Osteocyte (in vitro differentiated cells): Measurements from ENCODE around the gene ELL. TPM values are rescaled to one million over a fixed set of nuclear protein-coding genes. Genes with fewer than 3 reads are reported as not detected.

ENCODE experiments used
- DNase-seq: peaks from one replicate; pipeline ENCODE4 v3.0.0; 2021; ENCODE audit warnings: mixed read lengths; ENCODE audit not compliant: unreplicated experiment; ENCODE audit errors: extremely low spot score
- H3K27ac Mint-ChIP-seq: one replicate; pipeline ENCODE4 v1.8.0; 2021; ENCODE audit warnings: mild to moderate bottlenecking, mixed read lengths; ENCODE audit not compliant: unreplicated experiment
- H3K27me3 Mint-ChIP-seq: one replicate; pipeline ENCODE4 v1.8.0; 2021; ENCODE audit warnings: mixed read lengths; ENCODE audit not compliant: unreplicated experiment
- H3K36me3 Mint-ChIP-seq: one replicate; pipeline ENCODE4 v1.8.0; 2021; ENCODE audit warnings: mixed read lengths; ENCODE audit not compliant: unreplicated experiment
- H3K4me1 Mint-ChIP-seq: one replicate; pipeline ENCODE4 v1.8.0; 2021; ENCODE audit warnings: mixed read lengths; ENCODE audit not compliant: unreplicated experiment
- H3K4me3 Mint-ChIP-seq: one replicate; pipeline ENCODE4 v1.8.0; 2021; ENCODE audit warnings: mild to moderate bottlenecking, moderate library complexity, mixed read lengths; ENCODE audit not compliant: unreplicated experiment
- H3K9me3 Mint-ChIP-seq: one replicate; pipeline ENCODE4 v1.8.0; 2021; ENCODE audit warnings: mixed read lengths; ENCODE audit not compliant: unreplicated experiment
- CTCF ChIP-seq: fragments of 200-600 bp; sonication (generic); IDR thresholded peaks from 2 replicates; pipeline ENCODE4 v1.5.0; 2021; ENCODE audit warnings: antibody characterized with exemption, mild to moderate bottlenecking, moderate library complexity
- total RNA-seq: library from RNA; stranded (reverse); gene quantifications from 2 replicates; pipeline ENCODE4 v1.2.1, GENCODE V29; 2021

The ELL gene
- total RNA-seq, 1 donor from 2014 or later = 17.6 TPM

- Mint-ChIP-seq H3K27ac (peak overlapping the region; percentile 99), H3K36me3 (no peaks in the 10 kb centered on the region), H3K9me3 (no peaks in the 10 kb centered on the region), H3K4me3 (peak overlapping the region; percentile 94), H3K27me3 (no peaks in the 10 kb centered on the region), H3K4me1 (peaks cover 18% of the 10 kb centered on the region)
- peak; percentile 23 for TF ChIP-seq CTCF
- peak; percentile 100 for DNase-seq
Measured at GRCh38 chr19:18522124-18522861, 423 bp upstream of the ELL start.

GRCh38 chr19:18520848-18521691, 800 bp downstream of the ELL start:
- DNase-seq = no peak
- no peak for TF ChIP-seq CTCF
- H3K9me3 Mint-ChIP-seq = no peaks in the 10 kb centered on the region
- peak overlapping the region; percentile 99 for H3K27ac Mint-ChIP-seq
- H3K4me3 Mint-ChIP-seq = peak overlapping the region; percentile 94
- peaks cover 21% of the 10 kb centered on the region for H3K4me1 Mint-ChIP-seq
- no peaks in the 10 kb centered on the region for H3K27me3 Mint-ChIP-seq
- no peaks in the 10 kb centered on the region for H3K36me3 Mint-ChIP-seq

- Mint-ChIP-seq H3K27ac (peak overlapping the region; percentile 99), H3K9me3 (no peaks in the 10 kb centered on the region), H3K4me1 (peaks cover 28% of the 10 kb centered on the region), H3K27me3 (no peaks in the 10 kb centered on the region), H3K4me3 (peak overlapping the region; percentile 94), H3K36me3 (no peaks in the 10 kb centered on the region)
- DNase-seq = no peak
- peak; percentile 75 for TF ChIP-seq CTCF
Measured at GRCh38 chr19:18519962-18520847, 1.7 kb downstream of the ELL start.

- H3K27ac Mint-ChIP-seq = peak overlapping the region; percentile 65
- no peak for DNase-seq
- H3K4me3 Mint-ChIP-seq = no peak overlapping the region
- peaks cover 43% of the 10 kb centered on the region for H3K4me1 Mint-ChIP-seq
- TF ChIP-seq CTCF = no peak
- no peaks in the 10 kb centered on the region for H3K27me3 Mint-ChIP-seq
- no peaks in the 10 kb centered on the region for H3K36me3 Mint-ChIP-seq
- H3K9me3 Mint-ChIP-seq = no peaks in the 10 kb centered on the region
Measured at GRCh38 chr19:18518639-18519038, 3.2 kb downstream of the ELL start.
